GM19455 (cell line): Measurements from ENCODE around the gene CASP7.
"Not testable (repeated sequence)": the region's sequence is repeated elsewhere in the genome, so short reads cannot be mapped to it uniquely, and the experiment has no call there.

Source experiments
- ATAC-seq: cut with Tn5 transposase; IDR thresholded peaks from one replicate; pipeline ENCODE4 v1.9.1; 2021; ENCODE audit not compliant: unreplicated experiment

CASP7 gene

GRCh38 chr10:113752553-113752952, 72.8 kb downstream of the CASP7 start:
- ATAC-seq, result no peak

DNA sequence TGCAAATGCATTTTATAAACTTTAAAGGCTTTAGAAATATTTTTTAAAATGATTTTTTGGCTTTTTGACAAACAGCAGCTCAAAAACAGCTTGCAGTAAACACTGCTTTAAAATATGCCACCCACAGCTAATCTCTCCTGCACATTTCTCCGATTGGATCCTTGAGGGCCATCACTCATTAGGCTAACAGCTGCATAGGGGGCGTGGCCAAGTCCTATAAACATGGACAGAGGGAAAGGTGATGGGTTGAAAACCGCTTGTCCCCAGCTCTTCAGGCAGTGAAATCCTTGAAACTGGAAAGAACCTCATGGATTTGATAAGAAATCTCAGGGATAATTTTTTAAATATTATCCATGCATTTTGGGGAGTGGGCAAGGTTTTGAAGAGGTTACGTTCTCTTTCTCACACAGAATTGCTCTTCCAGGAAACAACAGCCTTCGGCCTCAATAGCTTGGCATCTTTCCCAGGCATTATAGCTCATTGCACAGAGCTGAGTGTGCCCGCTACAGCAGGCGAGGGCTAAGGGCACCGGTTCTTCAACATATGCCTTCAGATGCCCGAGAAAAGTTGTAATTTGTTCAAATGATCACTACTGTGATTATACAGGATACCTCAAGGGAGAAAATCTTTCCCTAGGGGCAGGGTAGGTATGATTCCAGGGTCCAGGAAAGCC, 73.4 kb downstream of the CASP7 start:
- no peak for ATAC-seq

DNA sequence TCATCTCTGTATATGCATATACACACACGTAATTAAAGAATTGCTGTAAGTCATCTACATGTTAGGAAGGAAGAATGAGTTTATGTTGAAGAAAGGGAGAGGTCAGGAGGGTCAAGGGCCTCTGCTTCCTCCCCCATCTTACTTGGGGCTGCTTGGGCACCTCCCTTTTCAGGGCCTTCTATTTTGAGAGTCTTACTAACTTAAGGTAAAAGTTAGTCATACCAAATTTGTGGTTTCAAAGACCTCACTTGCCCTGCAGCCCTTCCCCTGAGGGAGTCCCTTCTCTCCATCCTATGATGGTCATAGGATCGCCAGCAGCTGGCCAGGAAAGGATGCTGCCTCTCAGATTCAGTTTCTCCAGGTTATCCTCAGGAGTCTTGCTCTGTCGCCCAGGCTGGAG, 74.4 kb downstream of the CASP7 start:
- ATAC-seq, result no peak

GRCh38 chr10:113754768-113755167, 75.1 kb downstream of the CASP7 start:
- ATAC-seq, result no peak

DNA sequence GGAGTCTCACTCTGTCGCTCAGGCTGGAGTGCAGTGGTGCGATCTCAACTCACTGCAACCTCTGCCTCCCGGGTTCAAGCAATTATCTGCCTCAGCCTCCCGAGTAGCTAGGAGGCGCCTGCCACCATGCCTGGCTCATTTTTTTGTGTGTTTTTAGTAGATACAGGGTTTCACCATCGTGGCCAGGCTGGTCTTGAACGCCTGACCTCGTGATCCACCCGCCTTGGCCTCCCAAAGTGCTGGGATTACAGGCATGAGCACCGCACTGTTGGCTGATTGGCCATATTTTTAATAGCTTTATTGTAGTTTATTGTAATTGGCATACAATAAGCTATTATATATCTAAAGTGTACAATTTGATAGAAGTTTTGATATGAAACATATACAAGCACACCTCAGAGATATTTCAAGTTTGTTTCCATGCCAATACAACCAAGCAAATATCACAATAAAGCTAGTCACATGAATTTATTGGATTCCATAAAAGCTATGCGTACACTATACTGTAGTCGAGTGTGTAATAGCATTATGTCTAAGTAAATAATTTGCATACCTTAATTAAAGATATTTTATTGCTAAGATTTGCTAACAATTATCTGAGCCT, 77.3 kb downstream of the CASP7 start:
- ATAC-seq, result no peak

DNA sequence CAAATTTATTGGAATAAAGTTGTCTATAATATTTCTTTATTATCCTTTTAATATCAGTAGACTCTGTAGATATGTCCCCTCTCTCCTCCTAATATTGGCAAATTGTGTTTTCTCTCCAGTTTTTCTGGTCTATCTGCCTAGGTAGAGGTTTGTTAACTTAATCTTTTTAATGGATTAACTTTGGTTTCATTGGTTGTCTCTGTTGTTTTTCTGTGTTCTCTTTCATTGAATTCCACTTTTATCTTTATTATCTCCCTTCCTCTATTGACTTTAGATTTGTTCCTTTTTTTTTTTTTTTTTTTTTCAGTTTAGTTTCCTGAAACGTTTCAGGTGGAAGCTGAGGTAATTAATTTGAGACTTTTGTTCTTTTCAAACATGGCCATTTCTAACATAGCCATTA, 82.4 kb downstream of the CASP7 start:
- no peak for ATAC-seq

DNA sequence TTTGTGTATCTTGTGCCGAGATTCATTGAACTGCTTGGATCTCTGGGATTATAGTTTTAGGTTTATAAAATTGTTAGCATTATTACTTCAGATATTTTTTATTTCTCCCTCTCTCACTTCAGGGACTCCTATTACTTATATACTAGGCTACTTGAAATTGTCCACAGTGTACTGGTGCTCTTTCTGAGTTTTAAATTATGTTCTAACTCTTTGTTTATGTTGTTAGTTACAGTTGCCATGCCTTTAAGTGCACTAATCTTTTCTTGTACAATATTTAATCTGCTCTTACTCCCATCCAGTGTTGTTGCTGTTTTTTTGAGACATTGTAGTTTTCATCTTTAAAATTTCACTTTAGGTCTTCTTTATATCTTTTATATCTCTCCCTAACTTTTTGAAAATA, 84.9 kb downstream of the CASP7 start:
- no peak for ATAC-seq

DNA sequence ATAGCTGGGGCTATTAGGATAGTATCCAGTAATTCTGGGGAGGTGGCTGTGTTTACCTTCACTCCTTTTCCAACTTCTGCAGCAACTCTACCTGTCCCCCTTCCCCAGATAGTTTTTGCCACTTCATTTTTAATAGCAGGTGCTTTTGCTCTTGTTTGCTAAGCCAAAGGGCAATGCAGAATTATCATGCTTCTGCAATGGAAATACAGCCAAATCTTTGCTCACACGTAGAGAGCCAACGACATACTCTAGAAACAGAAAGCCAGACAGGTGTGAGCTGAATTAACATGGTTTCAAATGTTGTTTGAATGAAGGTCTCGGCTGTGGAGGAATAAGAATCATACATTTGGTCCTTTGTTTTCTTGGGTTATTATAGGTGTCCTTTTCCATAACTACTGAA, 86.2 kb downstream of the CASP7 start:
- no peak for ATAC-seq

GRCh38 chr10:113767222-113767621, 87.5 kb downstream of the CASP7 start:
- ATAC-seq, result no peak

DNA sequence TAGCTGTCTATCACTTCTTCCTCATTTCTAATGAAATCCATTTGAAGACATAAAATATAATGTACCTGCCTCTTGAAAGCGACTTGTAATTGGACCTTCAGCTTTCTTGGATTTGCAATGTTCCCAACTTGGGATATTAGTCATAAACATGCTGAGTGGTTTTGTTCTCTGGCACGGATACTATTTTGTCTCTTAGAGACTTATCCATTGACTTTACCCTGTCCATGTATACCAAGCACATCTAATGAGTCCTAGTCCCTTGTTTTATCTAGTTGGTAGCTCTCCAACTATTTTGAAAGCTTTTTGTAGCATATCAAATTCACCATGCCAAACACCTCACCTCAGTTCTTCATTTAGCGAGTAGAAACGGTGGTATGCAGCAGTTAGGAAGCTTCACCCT, 90.6 kb downstream of the CASP7 start:
- ATAC-seq, result no peak

DNA sequence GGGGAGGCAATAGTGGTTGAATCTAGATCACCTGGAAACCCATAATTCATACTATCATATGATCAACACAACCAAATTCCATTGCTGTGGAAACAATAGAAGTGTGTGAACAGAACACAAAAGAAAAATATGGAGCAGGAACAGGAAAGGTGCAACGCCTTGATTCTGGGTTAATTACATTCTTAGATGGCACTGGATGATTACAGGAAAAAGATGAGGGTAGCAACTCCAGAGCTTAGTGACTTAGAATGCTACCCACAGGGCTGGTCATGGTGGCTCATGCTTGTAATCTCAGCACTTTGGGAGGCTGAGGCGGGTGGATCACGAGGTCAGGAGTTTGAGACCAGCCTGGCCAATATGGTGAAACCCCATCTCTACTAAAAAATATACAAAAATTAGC, 91.4 kb downstream of the CASP7 start:
- not testable (repeated sequence) for ATAC-seq

GRCh38 chr10:113775686-113776294, 96.1 kb downstream of the CASP7 start:
- no peak for ATAC-seq

DNA sequence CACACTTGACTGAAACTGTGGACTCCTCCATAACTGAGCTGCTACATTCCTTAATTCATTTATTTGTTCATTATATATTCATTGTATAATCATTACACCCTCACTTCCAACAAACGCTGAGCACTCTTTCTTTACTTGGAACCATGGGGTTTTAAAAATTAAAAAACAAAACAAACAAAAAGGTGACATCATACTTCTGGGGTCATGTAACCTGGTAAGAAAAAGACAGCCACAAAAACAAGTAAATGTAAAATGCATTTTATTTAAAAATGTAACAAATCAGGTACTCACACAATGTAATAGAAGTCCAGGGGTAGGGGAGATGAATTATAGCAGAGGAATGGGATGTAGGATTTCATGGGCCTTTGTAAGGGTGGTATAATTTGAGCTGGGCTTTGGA, 96.8 kb downstream of the CASP7 start:
- ATAC-seq, result no peak
